Ovary (tissue), 9 donors: Measurements from ENCODE around the gene TP53BP1. TPM values are rescaled to one million over a fixed set of nuclear protein-coding genes. Genes with fewer than 3 reads are reported as not detected.

Source experiments
- DNase-seq, 5 donors: peaks; one replicate each; pipeline ENCODE4 v3.0.0-alpha.2; 2019 to 2020
- H3K27ac ChIP-seq, 2 donors: fragments of 200-600 bp; one replicate each; pipeline versions ENCODE4 v1.5.1 to v1.8.0; 2019 to 2022
- H3K27me3 ChIP-seq: fragments of 200-600 bp; one replicate; pipeline ENCODE4 v1.8.0; 2022
- H3K36me3 ChIP-seq: fragments of 200-600 bp; sonication (generic); one replicate; pipeline ENCODE4 v1.5.1; 2019
- H3K4me1 ChIP-seq: one replicate; pipeline ENCODE4 v1.8.1; 2013; ENCODE audit warnings: mild to moderate bottlenecking, moderate library complexity; ENCODE audit not compliant: insufficient read depth
- H3K4me3 ChIP-seq: fragments of 200-600 bp; sonication (generic); one replicate; pipeline ENCODE4 v1.5.1; 2017
- H3K9me3 ChIP-seq, 2 donors: fragments of 200-600 bp in 1 of 2; sonication (generic) in 1 of 2; one replicate each; pipeline versions ENCODE4 v1.5.1 to v1.8.1; 2013 to 2019; ENCODE audit warnings: mild to moderate bottlenecking in 1 of 2, moderate library complexity in 1 of 2
- CTCF ChIP-seq, 3 donors: fragments of 450-650 bp in 2 of 3; fragments of 200-600 bp in 1 of 3; IDR thresholded peaks; one replicate each; pipeline versions ENCODE4 v1.5.1 to v1.8.0; 2016 to 2022; ENCODE audit warnings: antibody characterized with exemption in 3 of 3, mild to moderate bottlenecking in 1 of 3
- EP300 ChIP-seq: sonication (generic); formaldehyde crosslinking; IDR thresholded peaks from one replicate; pipeline ENCODE4 v1.6.1; 2017; ENCODE audit warnings: antibody characterized with exemption
- POLR2A ChIP-seq: fragments of 450-650 bp; IDR thresholded peaks from one replicate; pipeline ENCODE4 v1.6.1; 2017; ENCODE audit warnings: antibody characterized with exemption, mild to moderate bottlenecking, moderate library complexity
- WGBS, 3 donors: extraction: QIAGEN DNeasy Blood & Tissue Kit in 1 of 3; methylation state at CpG; one replicate each; pipeline versions ENCODE4 v1.1.5 to v1.1.7; 2013 to 2017; 5-methylcytosine and 5-hydroxymethylcytosine counted together
- intact Hi-C, 4 donors: fragments of 100-400 bp; cut with DNase I; formaldehyde crosslinking; loops; one replicate each; pipeline versions ENCODE4 v1.11.0 to v1.15.1; 2022 to 2023
- polyA plus RNA-seq, 2 donors: library from polyadenylated mRNA; stranded (reverse); fragments of 200-250 nt in 1 of 2; fragments of 350-450 nt in 1 of 2; fragmentation: Illumina TruSeq in 1 of 2; extraction: RNeasy Lipid Tissue Mini Kit (QIAGEN cat#74804) in 1 of 2; gene quantifications; one replicate each; pipeline ENCODE4 v1.2.3, GENCODE V29; 2013 to 2014
- total RNA-seq, 7 donors: library from RNA; depleted of rRNA in 2 of 7; stranded (reverse); fragments of >200 nt in 2 of 7; fragmentation: NEBNext Ultra II Directional in 3 of 7; extraction: Animal tissue kit (Norgen Biotek cat#: 25700) in 3 of 7; gene quantifications; one replicate each; pipeline versions ENCODE4 v1.1.0 to v1.2.4, GENCODE V29; 2016 to 2023
- donor health status: DM: no; HTN: no; CAD: no; lungs with moderate emphysema.
- donor health status: DM: no; HTN: no; CAD: no.
- donor health status: Bipolar disorder and iron deficiency.
- donor health status: DM: yes; HTN: yes; CAD: no.
- donor health status: DM: no; HTN: no; CAD: no.
- donor health status: DM: yes; HTN: yes; CAD: no.

TP53BP1 gene
- total and polyA plus RNA-seq, 9 donors = 14.5 to 72.1 (median 47.6) TPM

- peaks cover 0 to 5% of the 10 kb centered on the region in 2 donors for H3K9me3 ChIP-seq
- 82 to 86% (median 85%) methylated on average over 12 of the region's 12 CpGs for WGBS, 3 donors
- TF ChIP-seq CTCF (IDR thresholded peaks at IDR 0.05) (no peak), EP300 (no peak), POLR2A (no peak)
- intact Hi-C loops = no loop called here
- no peaks in the 10 kb centered on the region for H3K27me3 ChIP-seq
- H3K4me1 ChIP-seq = no peaks in the 10 kb centered on the region
- H3K4me3 ChIP-seq = no peak overlapping the region
- H3K36me3 ChIP-seq = no peaks in the 10 kb centered on the region
- no peak overlapping the region for H3K27ac ChIP-seq
- DNase-seq = no peak
Measured at GRCh38 chr15:43527802-43528541, 35.0 kb upstream of the TP53BP1 start.

GRCh38 chr15:43527016-43527801 is 34.3 kb upstream of the TP53BP1 start:
- H3K9me3 ChIP-seq = peaks cover 0 to 5% of the 10 kb centered on the region in 2 donors
- TF ChIP-seq POLR2A (no peak), CTCF (IDR thresholded peaks at IDR 0.05) (no peak), EP300 (no peak)
- no peak overlapping the region for H3K27ac ChIP-seq
- WGBS, 3 donors = 76 to 88% (median 81%) methylated on average over 9 of the region's 9 CpGs
- H3K4me1 ChIP-seq = no peaks in the 10 kb centered on the region
- H3K36me3 ChIP-seq = no peaks in the 10 kb centered on the region
- intact Hi-C loops = no loop called here
- no peak for DNase-seq
- no peaks in the 10 kb centered on the region for H3K27me3 ChIP-seq
- no peak overlapping the region for H3K4me3 ChIP-seq

- 88% methylated on average over 11 of the region's 11 CpGs for WGBS, 3 donors
- Histone ChIP-seq H3K27me3 (no peaks in the 10 kb centered on the region), H3K36me3 (no peaks in the 10 kb centered on the region), H3K9me3 (peaks cover 0 to 5% of the 10 kb centered on the region in 2 donors), H3K4me1 (no peaks in the 10 kb centered on the region), H3K27ac (no peak overlapping the region), H3K4me3 (no peak overlapping the region)
- intact Hi-C loops = no loop called here
- DNase-seq = no peak
- no peak for TF ChIP-seq CTCF (IDR thresholded peaks at IDR 0.05)
- TF ChIP-seq POLR2A = no peak
- no peak for TF ChIP-seq EP300
Measured at GRCh38 chr15:43526261-43526930, 33.4 kb upstream of the TP53BP1 start.

- intact Hi-C loops = no loop called here
- Histone ChIP-seq H3K27me3 (no peaks in the 10 kb centered on the region), H3K9me3 (peaks cover 0 to 5% of the 10 kb centered on the region in 2 donors), H3K4me1 (no peaks in the 10 kb centered on the region), H3K4me3 (no peak overlapping the region), H3K36me3 (no peaks in the 10 kb centered on the region), H3K27ac (no peak overlapping the region)
- WGBS, 3 donors = 90 to 93% (median 91%) methylated on average over 4 of the region's 4 CpGs
- TF ChIP-seq POLR2A (no peak), EP300 (no peak), CTCF (IDR thresholded peaks at IDR 0.05) (no peak)
- DNase-seq = no peak
Measured at GRCh38 chr15:43525131-43525530, 32.2 kb upstream of the TP53BP1 start.
